GM04504 (cell line): ENCODE results near the gene AKAP12.
"Not testable (repeated sequence)": the region's sequence is repeated elsewhere in the genome, so short reads cannot be mapped to it uniquely, and the experiment has no call there.

ENCODE experiments used
- DNase-seq: peaks from one replicate; pipeline ENCODE4 v3.0.0-alpha.2; 2012; ENCODE audit warnings: low read depth

The AKAP12 gene

GRCh38 chr6:151310852-151311767, 71.3 kb downstream of the AKAP12 start:
- DNase-seq, result no peak

- DNase-seq, result no peak
These were observed 73.3 kb downstream of the AKAP12 start for GRCh38 chr6:151313066-151313491.

- not testable (repeated sequence) for DNase-seq
These were observed 75.9 kb downstream of the AKAP12 start for GRCh38 chr6:151315661-151316060.

GRCh38 chr6:151317103-151317994, 77.6 kb downstream of the AKAP12 start:
- peak; percentile 29 for DNase-seq

- DNase-seq, result no peak
These were observed 78.2 kb downstream of the AKAP12 start for GRCh38 chr6:151317995-151318365.

GRCh38 chr6:151320140-151320539, 80.4 kb downstream of the AKAP12 start:
- no peak for DNase-seq

- no peak for DNase-seq
These were observed 81.7 kb downstream of the AKAP12 start for GRCh38 chr6:151321438-151321837.

GRCh38 chr6:151322570-151322969, 82.8 kb downstream of the AKAP12 start:
- DNase-seq, result no peak

GRCh38 chr6:151323791-151324487, 84.2 kb downstream of the AKAP12 start:
- peak; percentile 75 for DNase-seq

- no peak for DNase-seq
These were observed 84.7 kb downstream of the AKAP12 start for GRCh38 chr6:151324488-151324825.

- peak; percentile 24 for DNase-seq
These were observed 85.6 kb downstream of the AKAP12 start for GRCh38 chr6:151325075-151326050.

GRCh38 chr6:151326116-151326825, 86.5 kb downstream of the AKAP12 start:
- DNase-seq, result no peak

GRCh38 chr6:151327101-151327500, 87.3 kb downstream of the AKAP12 start:
- no peak for DNase-seq

GRCh38 chr6:151330130-151330696, 90.4 kb downstream of the AKAP12 start:
- peak; percentile 57 for DNase-seq

GRCh38 chr6:151335930-151336329, 96.2 kb downstream of the AKAP12 start:
- DNase-seq, result no peak

GRCh38 chr6:151338651-151339200, 99.0 kb downstream of the AKAP12 start:
- DNase-seq, result no peak

GRCh38 chr6:151339369-151339768, 99.6 kb downstream of the AKAP12 start:
- no peak for DNase-seq

- no peak for DNase-seq
These were observed 100.6 kb downstream of the AKAP12 start for GRCh38 chr6:151340219-151340978.
